Stimulated activated CD4-positive, alpha-beta T cell treated with anti-CD3 and anti-CD28 coated beads, Interleukin-4, amount 100 ng/mL, for 48 hours (primary cell): ENCODE measurements around the gene ACSS3.
"Not testable (repeated sequence)": the region's sequence is repeated elsewhere in the genome, so short reads cannot be mapped to it uniquely, and the experiment has no call there.

Source experiments
- DNase-seq, 2 donors: peaks; one replicate each; pipeline ENCODE4 v3.0.0-alpha.2; 2020; ENCODE audit warnings: low read depth in 2 of 2

ACSS3 gene

GRCh38 chr12:81167694-81168093 is 89.8 kb downstream of the ACSS3 start:
- DNase-seq = no peak

- DNase-seq = no peak
These were observed 90.6 kb downstream of the ACSS3 start for GRCh38 chr12:81168445-81168844.

GRCh38 chr12:81170072-81170471 is 92.2 kb downstream of the ACSS3 start:
- no peak for DNase-seq

- no peak for DNase-seq
These were observed 95.0 kb downstream of the ACSS3 start for GRCh38 chr12:81172851-81173250.

- no peak for DNase-seq
These were observed 96.8 kb downstream of the ACSS3 start for GRCh38 chr12:81174664-81175063.

GRCh38 chr12:81176796-81177195 is 98.9 kb downstream of the ACSS3 start:
- no peak for DNase-seq

GRCh38 chr12:81181691-81182090 is 103.8 kb downstream of the ACSS3 start:
- no peak for DNase-seq

- DNase-seq = no peak
These were observed 109.8 kb downstream of the ACSS3 start for GRCh38 chr12:81187686-81188085.

GRCh38 chr12:81196595-81196994 is 118.7 kb downstream of the ACSS3 start:
- DNase-seq = no peak

- DNase-seq = not testable (repeated sequence)
These were observed 122.7 kb downstream of the ACSS3 start for GRCh38 chr12:81200561-81200960.

- DNase-seq = no peak
These were observed 125.9 kb downstream of the ACSS3 start for GRCh38 chr12:81203671-81204204.

GRCh38 chr12:81205416-81205815 is 127.5 kb downstream of the ACSS3 start:
- no peak for DNase-seq

- DNase-seq = no peak
These were observed 128.6 kb downstream of the ACSS3 start for GRCh38 chr12:81206429-81206828.

- no peak for DNase-seq
These were observed 129.3 kb downstream of the ACSS3 start for GRCh38 chr12:81207173-81207572.

- no peak for DNase-seq
These were observed 129.8 kb downstream of the ACSS3 start for GRCh38 chr12:81207664-81208063.

GRCh38 chr12:81208187-81208911 is 130.5 kb downstream of the ACSS3 start:
- no peak for DNase-seq

- DNase-seq = no peak
These were observed 131.1 kb downstream of the ACSS3 start for GRCh38 chr12:81209012-81209411.

- not testable (repeated sequence) for DNase-seq
These were observed 131.9 kb downstream of the ACSS3 start for GRCh38 chr12:81209772-81210225.

- no peak for DNase-seq
These were observed 133.4 kb downstream of the ACSS3 start for GRCh38 chr12:81211306-81211705.

- DNase-seq = no peak
These were observed 135.3 kb downstream of the ACSS3 start for GRCh38 chr12:81212996-81213696.

- DNase-seq = no peak
These were observed 138.9 kb downstream of the ACSS3 start for GRCh38 chr12:81216739-81217138.

GRCh38 chr12:81221681-81222080 is 143.8 kb downstream of the ACSS3 start:
- DNase-seq = no peak
